K562 (cell line): Measurements from ENCODE around the gene SH2D7. TPM values are rescaled to one million over a fixed set of nuclear protein-coding genes. Genes with fewer than 3 reads are reported as not detected.

Experiments
- ATAC-seq: fragments of 200-7000 bp; cut with Tn5 transposase; 3 replicates; pipeline ENCODE4 v1.9.1; 2020; ENCODE audit warnings: moderate library complexity
- BruUV-seq: library from RNA; stranded (reverse); fragments of 400-500 nt; replicated peaks from 2 replicates; lab custom pipeline; 2021; lab: Mats Ljungman, UMichigan
- CTCF ChIA-PET: fragments of 300-600 bp; formaldehyde crosslinking; extraction: SDS; loops from one replicate; lab custom pipeline; 2021; ENCODE audit warnings: low intra/inter-chr PET ratio; lab: Yijun Ruan, JAX
- POLR2A ChIA-PET: fragments of 300-600, 350-650 bp; sonication (Branson Sonifier 250); formaldehyde crosslinking; extraction: SDS; loops from one replicate; lab custom pipeline; 2021; ENCODE audit warnings: antibody characterized with exemption, inconsistent platforms; lab: Yijun Ruan, JAX
- DNase-seq, 4 experiments: peaks; one replicate each; pipeline versions ENCODE4 v3.0.0 to v3.0.0-alpha.2; 2011 to 2018; ENCODE audit warnings: low spot score in 3 of 4, mixed read lengths in 3 of 4; ENCODE audit errors: extremely low read depth in 1 of 4
- FAIRE-seq: peaks from 2 replicates; lab custom pipeline; 2011; peaks lifted over from hg19 to GRCh38; lab: Jason Lieb, UNC
- H2AFZ ChIP-seq: 2 replicates; pipeline ENCODE4 v1.6.0; 2011; ENCODE audit warnings: low read depth, low read length, control low read depth, inconsistent platforms
- H3K27ac ChIP-seq: fragments of 200-600 bp; 3 replicates; pipeline ENCODE4 v1.8.0; 2011; ENCODE audit warnings: low read depth, mild to moderate bottlenecking, control low read depth, inconsistent platforms, low read length, moderate library complexity, mixed read lengths; ENCODE audit errors: extremely low read depth
- H3K27me3 ChIP-seq, 2 experiments: fragments of 300-600 bp in 1 of 2; 2 replicates in 1 of 2; 3 replicates in 1 of 2; pipeline versions ENCODE4 v1.6.0 to v1.8.0; 2011; ENCODE audit warnings: inconsistent platforms in 2 of 2, low read length in 2 of 2, mild to moderate bottlenecking in 1 of 2, mixed read lengths in 1 of 2, moderate library complexity in 1 of 2; ENCODE audit not compliant: control insufficient read depth in 2 of 2, insufficient read depth in 2 of 2
- H3K36me3 ChIP-seq: fragments of 300-600 bp; 3 replicates; pipeline ENCODE4 v1.8.0; 2011; ENCODE audit warnings: mild to moderate bottlenecking, low read length, inconsistent platforms; ENCODE audit not compliant: control insufficient read depth, insufficient read depth
- H3K4me1 ChIP-seq, 2 experiments: fragments of 200-600 bp in 1 of 2; replicated peaks in 1 of 2; 2 replicates in 1 of 2; 3 replicates in 1 of 2; pipeline versions ENCODE4 v1.5.1 to v1.8.0; 2011; ENCODE audit warnings: inconsistent platforms in 2 of 2, low read length in 2 of 2, mild to moderate bottlenecking in 1 of 2, mixed read lengths in 1 of 2, moderate library complexity in 1 of 2; ENCODE audit not compliant: control insufficient read depth in 2 of 2, insufficient read depth in 2 of 2
- H3K4me2 ChIP-seq: 2 replicates; pipeline ENCODE4 v1.6.1; 2011; ENCODE audit warnings: low read length, control low read depth, inconsistent platforms, mixed read lengths; ENCODE audit not compliant: insufficient read depth
- H3K4me3 ChIP-seq: fragments of 200-600 bp; sonication (generic), shearing (Covaris generic); 2 replicates; pipeline ENCODE4 v1.5.1; 2016; ENCODE audit warnings: control low read depth, inconsistent platforms
- H3K79me2 ChIP-seq: fragments of 200-600 bp; 3 replicates; pipeline ENCODE4 v1.8.0; 2011; ENCODE audit warnings: low read length, inconsistent platforms; ENCODE audit not compliant: control insufficient read depth, insufficient read depth
- H3K9ac ChIP-seq, 2 experiments: 2 replicates each; pipeline versions ENCODE4 v1.6.0 to v1.6.1; 2011; ENCODE audit warnings: low read depth in 2 of 2, low read length in 2 of 2, control low read depth in 1 of 2, inconsistent platforms in 1 of 2, mild to moderate bottlenecking in 1 of 2, mixed read lengths in 1 of 2; ENCODE audit not compliant: insufficient read depth in 1 of 2
- H3K9me1 ChIP-seq: one replicate; pipeline ENCODE4 v1.6.0; 2011; ENCODE audit warnings: inconsistent platforms, mild to moderate bottlenecking, low read length, moderate library complexity; ENCODE audit not compliant: control insufficient read depth, insufficient read depth
- H3K9me3 ChIP-seq: replicated peaks from 2 replicates; pipeline ENCODE4 v1.5.1; 2011; ENCODE audit warnings: low read depth, low read length, inconsistent platforms; ENCODE audit not compliant: control insufficient read depth, insufficient read depth
- H4K20me1 ChIP-seq: replicated peaks from 2 replicates; pipeline ENCODE4 v1.6.1; 2011; ENCODE audit warnings: low read length, inconsistent platforms, mixed read lengths; ENCODE audit not compliant: control insufficient read depth, insufficient read depth
- ARID1B ChIP-seq: fragments of 450-650 bp; IDR thresholded peaks from 2 replicates; pipeline ENCODE4 v1.6.1; 2016; ENCODE audit warnings: antibody characterized with exemption, mild to moderate bottlenecking, inconsistent platforms
- ARID2 ChIP-seq: fragments of 450-650 bp; IDR thresholded peaks from 2 replicates; pipeline ENCODE4 v1.6.1; 2017; ENCODE audit warnings: antibody characterized with exemption, mild to moderate bottlenecking
- CBFB ChIP-seq: sonication (generic); formaldehyde crosslinking; IDR thresholded peaks from 2 replicates; pipeline ENCODE4 v1.4.0; 2020; ENCODE audit warnings: mild to moderate bottlenecking, missing genetic modification reagents
- FOXP1 ChIP-seq: sonication (generic); formaldehyde crosslinking; IDR thresholded peaks from 2 replicates; pipeline ENCODE4 v1.8.0; 2022; ENCODE audit warnings: mild to moderate bottlenecking, missing genetic modification reagents
- HNRNPUL1 ChIP-seq: fragments of 200-400 bp; formaldehyde crosslinking; IDR thresholded peaks from 2 replicates; pipeline ENCODE4 v1.6.1; 2017; ENCODE audit warnings: low read length
- NCOA6 ChIP-seq: fragments of 450-650 bp; IDR thresholded peaks from 2 replicates; pipeline ENCODE4 v1.6.1; 2017; ENCODE audit warnings: mild to moderate bottlenecking
- SMARCB1 ChIP-seq: IDR thresholded peaks from 2 replicates; pipeline ENCODE4 v1.6.1; 2011; ENCODE audit warnings: improper control_type of control experiment, low read depth; ENCODE audit not compliant: insufficient read length
- SRSF1 ChIP-seq: fragments of 200-400 bp; formaldehyde crosslinking; IDR thresholded peaks from 2 replicates; pipeline ENCODE4 v1.6.1; 2017; ENCODE audit warnings: mild to moderate bottlenecking, low read depth, low read length, moderate library complexity
- ZNF436 ChIP-seq: fragments of 250-450, 450-650 bp; sonication (Bioruptor Pico); formaldehyde crosslinking; IDR thresholded peaks from 2 replicates; pipeline ENCODE4 v1.7.0; 2020; ENCODE audit warnings: mild to moderate bottlenecking
- WGBS: fragments of 100-300 bp; shearing (Covaris generic); methylation state at CpG from one replicate; pipeline ENCODE4 v1.1.6; 2016; ENCODE audit warnings: low coverage, mixed read lengths; ENCODE audit not compliant: insufficient coverage; ENCODE audit errors: missing lambda C conversion rate; 5-methylcytosine and 5-hydroxymethylcytosine counted together
- in situ Hi-C: fragments of 300-500 bp; cut with MboI; formaldehyde crosslinking; loops from 4 replicates; pipeline ENCODE4 v1.15.0; 2018; ENCODE audit warnings: inconsistent platforms, mixed read lengths
- intact Hi-C: fragments of 100-400 bp; cut with micrococcal nuclease; formaldehyde crosslinking; loops from 2 replicates; pipeline ENCODE4 v1.14.2; 2022
- polyA plus RNA-seq, 8 experiments: library from polyadenylated mRNA; depleted of rRNA in 4 of 8; stranded (reverse) in 5 of 8; unstranded in 3 of 8; fragments of >200 nt; fragmentation: Nextera tagmentation in 2 of 8; fragmentation: Illumina TruSeq in 1 of 8; extraction: Ambion mirVana in 2 of 8; extraction: Trizol in 1 of 8; gene quantifications; 2 replicates each; pipeline versions ENCODE4 v1.2.1 to v1.2.3, GENCODE V29; 2011 to 2014; ENCODE audit warnings: inconsistent platforms in 1 of 8, missing spikeins in 1 of 8
- total RNA-seq, 7 experiments: library from RNA; depleted of rRNA in 6 of 7; stranded (reverse); fragments of >200 nt in 6 of 7; fragmentation: Illumina TruSeq in 2 of 7; extraction: Trizol in 2 of 7; gene quantifications; 2 replicates each; pipeline versions ENCODE4 v1.2.1 to v1.2.3, GENCODE V29; 2011 to 2021; ENCODE audit warnings: low replicate concordance in 1 of 7
- TF ChIP-seq, protein P1 (sequence below): fragments of 450-650 bp; IDR thresholded peaks from 2 replicates; pipeline ENCODE4 v1.6.1; 2016; ENCODE audit warnings: missing biosample characterization, missing genetic modification characterization

SH2D7 gene
- total and polyA plus RNA-seq, 9 of the 15 experiments (the other 6 are each of a cell fraction or from before 2014, with no cell fraction given) = not detected

DNA sequence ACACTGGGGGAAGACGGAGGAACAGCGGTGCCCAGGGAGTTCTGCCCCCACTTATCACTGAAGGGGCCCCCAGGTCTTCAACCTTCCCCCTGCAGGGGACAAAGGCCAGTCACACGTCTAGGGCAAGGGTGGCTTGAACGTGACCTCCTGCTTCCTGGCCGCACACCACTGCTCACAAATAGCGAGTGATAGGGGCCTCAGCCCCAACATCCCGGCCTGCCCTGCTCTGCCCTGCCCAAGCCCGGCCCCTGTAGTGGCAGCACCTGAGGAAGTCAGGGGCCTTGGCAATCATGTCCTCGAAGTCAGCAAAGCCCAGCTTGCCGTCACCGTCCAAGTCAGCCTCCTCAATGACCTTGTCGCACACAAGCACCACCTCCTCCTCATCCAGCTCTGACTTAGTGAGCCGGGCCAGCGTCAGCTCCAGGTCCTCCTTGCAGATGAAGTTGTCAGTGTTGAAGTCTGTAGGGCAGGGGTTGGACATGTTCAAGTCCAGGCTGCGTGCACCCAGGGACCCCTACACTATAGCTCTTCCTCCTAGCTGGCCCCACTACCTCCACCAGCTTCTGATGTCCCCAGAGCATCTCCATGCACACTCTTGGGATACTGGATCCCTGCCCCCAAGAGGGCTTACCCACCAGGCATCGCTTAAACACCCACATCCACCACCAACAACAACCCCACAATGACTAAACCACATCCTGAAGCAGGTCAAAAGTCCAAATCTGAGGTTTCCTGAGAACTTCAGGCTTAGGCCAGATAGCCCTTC is 13.3 kb downstream of the SH2D7 start:
- ChIA-PET CTCF (no interaction called here), POLR2A (no interaction called here)

More for the DNA sequence above, 13.3 kb downstream of the SH2D7 start:
- intact Hi-C loops = no loop called here
- ATAC-seq (no peak), DNase-seq (no peak), FAIRE-seq (no peak)
- H3K27me3 ChIP-seq = no peaks in the 10 kb centered on the region
- BruUV-seq = no TSS peak
- in situ Hi-C loops = no loop called here
- H3K9me1 ChIP-seq = no peaks in the 10 kb centered on the region
- TF ChIP-seq ARID2 = no peak
- TF ChIP-seq SRSF1 = no peak
- TF ChIP-seq ZNF436 (CRISPR knock-in tag) = no peak
- TF ChIP-seq, protein P1, sequence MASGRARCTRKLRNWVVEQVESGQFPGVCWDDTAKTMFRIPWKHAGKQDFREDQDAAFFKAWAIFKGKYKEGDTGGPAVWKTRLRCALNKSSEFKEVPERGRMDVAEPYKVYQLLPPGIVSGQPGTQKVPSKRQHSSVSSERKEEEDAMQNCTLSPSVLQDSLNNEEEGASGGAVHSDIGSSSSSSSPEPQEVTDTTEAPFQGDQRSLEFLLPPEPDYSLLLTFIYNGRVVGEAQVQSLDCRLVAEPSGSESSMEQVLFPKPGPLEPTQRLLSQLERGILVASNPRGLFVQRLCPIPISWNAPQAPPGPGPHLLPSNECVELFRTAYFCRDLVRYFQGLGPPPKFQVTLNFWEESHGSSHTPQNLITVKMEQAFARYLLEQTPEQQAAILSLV (tag) = no peak
- TF ChIP-seq NCOA6 = no peak
- TF ChIP-seq SMARCB1 = no peak
- no peak for TF ChIP-seq CBFB (CRISPR knock-in tag)
- TF ChIP-seq FOXP1 (CRISPR knock-in tag) = no peak
- no peak for TF ChIP-seq HNRNPUL1
- TF ChIP-seq ARID1B = no peak
- no peak overlapping the region for H3K27ac ChIP-seq
- WGBS = 55% methylated on average over 14 of the region's 16 CpGs
- no peak overlapping the region for H3K4me2 ChIP-seq
- no peaks in the 10 kb centered on the region for H3K79me2 ChIP-seq
- H3K9ac ChIP-seq = peak overlapping the region in 1 of 2 experiments; percentile 35; a peak in 1 of 4 replicates
- no peaks in the 10 kb centered on the region for H3K36me3 ChIP-seq
- no peak overlapping the region for H2AFZ ChIP-seq
- H3K9me3 ChIP-seq = no peaks in the 10 kb centered on the region
- H3K4me1 ChIP-seq = peaks cover 0 to 7% of the 10 kb centered on the region in 2 experiments; a peak in 2 of 5 replicates
- no peak overlapping the region for H3K4me3 ChIP-seq
- H4K20me1 ChIP-seq = 0 out of 2 replicates have a peak, but pooled peaks cover 6% of the 10 kb centered on the region
